HuH-7 (cell line): ENCODE results near the gene IL17RE.
A peak's percentile ranks its signal among the peaks of the same experiment; 100 is the strongest.
"Not testable (repeated sequence)": the region's sequence is repeated elsewhere in the genome, so short reads cannot be mapped to it uniquely, and the experiment has no call there.

Experiments
- DNase-seq: peaks from one replicate; pipeline ENCODE4 v3.0.0; 2011; ENCODE audit warnings: low spot score

The IL17RE gene

GRCh38 chr3:9902372-9903237, at the start of gene IL17RE:
Gene IL17RE, plus strand, starts transcription at chr3:9902848. Its CDS starts 85 bp downstream, at chr3:9902933.
- DNase-seq, result no peak

GRCh38 chr3:9854291-9854940, 48.2 kb upstream of the IL17RE start:
- DNase-seq, result not testable (repeated sequence)

- DNase-seq, result no peak
Measured at GRCh38 chr3:9855594-9855993, 47.1 kb upstream of the IL17RE start.

- no peak for DNase-seq
Measured at GRCh38 chr3:9859530-9860025, 43.1 kb upstream of the IL17RE start.

GRCh38 chr3:9861201-9861600, 41.4 kb upstream of the IL17RE start:
- DNase-seq, result no peak

- DNase-seq, result no peak
Measured at GRCh38 chr3:9861626-9862130, 41.0 kb upstream of the IL17RE start.

GRCh38 chr3:9862391-9863057, 40.1 kb upstream of the IL17RE start:
- peak; percentile 99 for DNase-seq

- no peak for DNase-seq
Measured at GRCh38 chr3:9863058-9863772, 39.4 kb upstream of the IL17RE start.

GRCh38 chr3:9864200-9864927, 38.3 kb upstream of the IL17RE start:
- no peak for DNase-seq

GRCh38 chr3:9865125-9865637, 37.5 kb upstream of the IL17RE start:
- DNase-seq, result not testable (repeated sequence)

GRCh38 chr3:9866639-9867038, 36.0 kb upstream of the IL17RE start:
- no peak for DNase-seq

- DNase-seq, result no peak
Measured at GRCh38 chr3:9867106-9867505, 35.5 kb upstream of the IL17RE start.

GRCh38 chr3:9869955-9870354, 32.7 kb upstream of the IL17RE start:
- no peak for DNase-seq

- no peak for DNase-seq
Measured at GRCh38 chr3:9870978-9871377, 31.7 kb upstream of the IL17RE start.

- not testable (repeated sequence) for DNase-seq
Measured at GRCh38 chr3:9872067-9872466, 30.6 kb upstream of the IL17RE start.

GRCh38 chr3:9875448-9875847, 27.2 kb upstream of the IL17RE start:
- DNase-seq, result no peak

GRCh38 chr3:9876255-9876654, 26.4 kb upstream of the IL17RE start:
- DNase-seq, result not testable (repeated sequence)

- DNase-seq, result no peak
Measured at GRCh38 chr3:9876991-9877390, 25.7 kb upstream of the IL17RE start.

- peak; percentile 82 for DNase-seq
Measured at GRCh38 chr3:9878700-9879099, 23.9 kb upstream of the IL17RE start.

- DNase-seq, result no peak
Measured at GRCh38 chr3:9879830-9880549, 22.7 kb upstream of the IL17RE start, which contains the start of gene CIDEC. Gene CIDEC, minus strand, starts transcription at chr3:9880253. Its CDS starts 1,767 bp downstream, at chr3:9878486.
